Lung (tissue), 12 donors: Measurements from ENCODE around the gene ARID5B. TPM values are rescaled to one million over a fixed set of nuclear protein-coding genes. Genes with fewer than 3 reads are reported as not detected.

ENCODE experiments used
- ATAC-seq: fragments of 200-7000 bp; cut with Tn5 transposase; one replicate; pipeline ENCODE4 v1.9.1; 2020; ENCODE audit warnings: moderate number of reproducible peaks; ENCODE audit not compliant: insufficient read depth, low FRiP score
- DNase-seq, 3 donors: peaks; one replicate each; pipeline ENCODE4 v3.0.0-alpha.2; 2013 to 2017
- H3K27ac ChIP-seq, 2 donors: one replicate each; pipeline ENCODE4 v1.5.1; 2013; ENCODE audit warnings: mild to moderate bottlenecking in 2 of 2, moderate library complexity in 2 of 2, control low read depth in 1 of 2, inconsistent platforms in 1 of 2, low read depth in 1 of 2, low read length in 1 of 2
- H3K27me3 ChIP-seq, 3 donors: one replicate each; pipeline ENCODE4 v1.5.1; 2013; ENCODE audit warnings: low read length in 2 of 3; ENCODE audit not compliant: control insufficient read depth in 3 of 3, insufficient read depth in 3 of 3
- H3K36me3 ChIP-seq, 4 donors: one replicate each; pipeline ENCODE4 v1.5.1; 2013; ENCODE audit warnings: low read length in 4 of 4, mild to moderate bottlenecking in 1 of 4, moderate library complexity in 1 of 4; ENCODE audit not compliant: control insufficient read depth in 4 of 4, insufficient read depth in 4 of 4
- H3K4me1 ChIP-seq, 5 donors: one replicate each; pipeline ENCODE4 v1.5.1; 2013; ENCODE audit warnings: low read length in 5 of 5, mild to moderate bottlenecking in 2 of 5, moderate library complexity in 1 of 5; ENCODE audit not compliant: control insufficient read depth in 5 of 5, insufficient read depth in 5 of 5
- H3K4me3 ChIP-seq: one replicate; pipeline ENCODE4 v1.5.1; 2013; ENCODE audit warnings: mild to moderate bottlenecking, control low read depth, moderate library complexity
- H3K9ac ChIP-seq, 2 donors: one replicate each; pipeline ENCODE4 v1.5.1; 2013; ENCODE audit warnings: low read length in 2 of 2, control low read depth in 1 of 2; ENCODE audit not compliant: insufficient read depth in 1 of 2
- H3K9me3 ChIP-seq, 4 donors: one replicate each; pipeline ENCODE4 v1.5.1; 2013; ENCODE audit warnings: low read length in 3 of 4, mild to moderate bottlenecking in 1 of 4, moderate library complexity in 1 of 4; ENCODE audit not compliant: control insufficient read depth in 4 of 4, insufficient read depth in 3 of 4
- WGBS, 2 donors: extraction: QIAGEN DNeasy Blood & Tissue Kit; methylation state at CpG; one replicate each; pipeline ENCODE4 v1.1.7; 2013; 5-methylcytosine and 5-hydroxymethylcytosine counted together
- polyA plus RNA-seq, 2 donors: library from polyadenylated mRNA; stranded (reverse); fragments of 200-250 nt; gene quantifications; one replicate each; pipeline ENCODE4 v1.2.1, GENCODE V29; 2013
- total RNA-seq, 2 donors: library from RNA; depleted of rRNA in 1 of 2; stranded (reverse); fragments of >200 nt in 1 of 2; gene quantifications; one replicate each; pipeline ENCODE4 v1.2.1, GENCODE V29; 2014 to 2021
- TF ChIP-seq, protein P1 (sequence below): IDR thresholded peaks from 2 replicates; pipeline ENCODE4 v1.5.1; 2012; ENCODE audit warnings: mild to moderate bottlenecking; ENCODE audit errors: control extremely low read depth, extremely low read depth
- donor health status: control.
- donor health status: control.
- donor health status: Bipolar disorder and iron deficiency.
- donor health status: healthy.
- donor health status: DM: yes; HTN: yes; CAD: no.

ARID5B gene
- total and polyA plus RNA-seq, 4 donors, result 7.8 to 95.3 (median 22.0) TPM

DNA sequence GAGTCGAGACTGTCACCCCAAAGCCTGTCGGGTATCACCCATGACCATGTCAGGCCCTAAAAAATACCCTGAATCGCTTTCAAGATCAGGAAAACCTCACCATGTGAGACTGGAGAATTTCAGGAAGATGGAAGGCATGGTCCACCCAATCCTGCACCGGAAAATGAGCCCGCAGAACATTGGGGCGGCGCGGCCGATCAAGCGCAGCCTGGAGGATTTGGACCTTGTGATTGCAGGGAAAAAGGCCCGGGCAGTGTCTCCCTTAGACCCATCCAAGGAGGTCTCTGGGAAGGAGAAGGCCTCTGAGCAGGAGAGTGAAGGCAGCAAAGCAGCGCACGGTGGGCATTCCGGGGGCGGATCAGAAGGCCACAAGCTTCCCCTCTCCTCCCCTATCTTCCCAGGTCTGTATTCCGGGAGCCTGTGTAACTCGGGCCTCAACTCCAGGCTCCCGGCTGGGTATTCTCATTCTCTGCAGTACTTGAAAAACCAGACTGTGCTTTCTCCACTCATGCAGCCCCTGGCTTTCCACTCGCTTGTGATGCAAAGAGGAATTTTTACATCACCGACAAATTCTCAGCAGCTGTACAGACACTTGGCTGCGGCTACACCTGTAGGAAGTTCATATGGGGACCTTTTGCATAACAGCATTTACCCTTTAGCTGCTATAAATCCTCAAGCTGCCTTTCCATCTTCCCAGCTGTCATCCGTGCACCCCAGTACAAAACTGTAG, 191.0 kb downstream of the ARID5B start:
- ATAC-seq, result no peak

DNA sequence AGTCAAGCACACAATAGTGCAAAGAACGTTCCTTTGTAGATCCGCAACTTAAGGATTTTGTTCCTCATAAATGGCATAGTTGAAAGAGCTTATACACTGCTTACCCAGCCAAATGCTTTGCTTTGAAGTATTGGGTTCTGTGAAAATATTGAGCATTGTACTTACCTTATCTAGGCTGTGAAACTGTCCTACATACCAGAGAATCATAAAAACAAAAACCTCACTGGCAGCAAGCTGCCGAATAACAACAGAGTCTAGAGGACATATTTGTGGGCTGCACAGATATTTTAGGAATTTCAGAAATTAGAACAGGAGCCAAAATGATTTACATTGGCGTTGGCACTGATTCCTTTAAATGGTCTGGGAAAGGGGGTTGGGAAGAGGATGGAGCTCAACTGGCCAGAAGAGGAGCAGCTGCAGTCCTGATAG, 192.4 kb downstream of the ARID5B start:
- 56 to 89% methylated on average over 4 of the region's 4 CpGs for WGBS, 2 donors
- TF ChIP-seq, protein P1, sequence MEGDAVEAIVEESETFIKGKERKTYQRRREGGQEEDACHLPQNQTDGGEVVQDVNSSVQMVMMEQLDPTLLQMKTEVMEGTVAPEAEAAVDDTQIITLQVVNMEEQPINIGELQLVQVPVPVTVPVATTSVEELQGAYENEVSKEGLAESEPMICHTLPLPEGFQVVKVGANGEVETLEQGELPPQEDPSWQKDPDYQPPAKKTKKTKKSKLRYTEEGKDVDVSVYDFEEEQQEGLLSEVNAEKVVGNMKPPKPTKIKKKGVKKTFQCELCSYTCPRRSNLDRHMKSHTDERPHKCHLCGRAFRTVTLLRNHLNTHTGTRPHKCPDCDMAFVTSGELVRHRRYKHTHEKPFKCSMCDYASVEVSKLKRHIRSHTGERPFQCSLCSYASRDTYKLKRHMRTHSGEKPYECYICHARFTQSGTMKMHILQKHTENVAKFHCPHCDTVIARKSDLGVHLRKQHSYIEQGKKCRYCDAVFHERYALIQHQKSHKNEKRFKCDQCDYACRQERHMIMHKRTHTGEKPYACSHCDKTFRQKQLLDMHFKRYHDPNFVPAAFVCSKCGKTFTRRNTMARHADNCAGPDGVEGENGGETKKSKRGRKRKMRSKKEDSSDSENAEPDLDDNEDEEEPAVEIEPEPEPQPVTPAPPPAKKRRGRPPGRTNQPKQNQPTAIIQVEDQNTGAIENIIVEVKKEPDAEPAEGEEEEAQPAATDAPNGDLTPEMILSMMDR, result no peak
- Histone ChIP-seq H3K4me3 (no peak overlapping the region), H3K36me3 (peaks cover 19 to 41% (median 34%) of the 10 kb centered on the region in 4 donors), H3K9me3 (no peaks in the 10 kb centered on the region), H3K4me1 (peaks cover 4 to 48% (median 33%) of the 10 kb centered on the region in 5 donors), H3K9ac (no peak overlapping the region), H3K27me3 (no peaks in the 10 kb centered on the region), H3K27ac (peak overlapping the region in 1 of 2 donors; percentile 45)
- peak; percentile 37 to 66 (median 55) for DNase-seq
- peak; percentile 32 for ATAC-seq

More for the DNA sequence above, 191.0 kb downstream of the ARID5B start:
- WGBS, 2 donors, result 90 to 96% methylated on average over 22 of the region's 22 CpGs
- Histone ChIP-seq H3K9me3 (no peaks in the 10 kb centered on the region), H3K36me3 (peaks cover 22 to 50% (median 43%) of the 10 kb centered on the region in 4 donors), H3K27ac (peak overlapping the region in 1 of 2 donors; percentile 51), H3K4me3 (no peak overlapping the region), H3K9ac (peak overlapping the region in 1 of 2 donors; percentile 7), H3K4me1 (peaks cover 6 to 48% (median 33%) of the 10 kb centered on the region in 5 donors), H3K27me3 (no peaks in the 10 kb centered on the region)
- TF ChIP-seq, protein P1, result no peak
- DNase-seq, result peak in 1 of 3 donors; percentile 51

GRCh38 chr10:62095181-62096122, 194.0 kb downstream of the ARID5B start:
- peak in 2 of 3 donors; percentile 83 to 86 for DNase-seq
- 42 to 63% methylated on average over 12 of the region's 12 CpGs for WGBS, 2 donors
- no peaks in the 10 kb centered on the region for H3K9me3 ChIP-seq
- H3K9ac ChIP-seq, result peak overlapping the region in 1 of 2 donors; percentile 17
- H3K4me1 ChIP-seq, result peaks cover 4 to 48% (median 33%) of the 10 kb centered on the region in 5 donors
- no peaks in the 10 kb centered on the region for H3K27me3 ChIP-seq
- H3K27ac ChIP-seq, result peak overlapping the region in 1 of 2 donors; percentile 15
- ATAC-seq, result no peak
- no peak overlapping the region for H3K4me3 ChIP-seq
- TF ChIP-seq, protein P1, result no peak
- peaks cover 19 to 30% (median 23%) of the 10 kb centered on the region in 4 donors for H3K36me3 ChIP-seq
